ENCODE results near the gene DCXR.

The DCXR gene

DNA sequence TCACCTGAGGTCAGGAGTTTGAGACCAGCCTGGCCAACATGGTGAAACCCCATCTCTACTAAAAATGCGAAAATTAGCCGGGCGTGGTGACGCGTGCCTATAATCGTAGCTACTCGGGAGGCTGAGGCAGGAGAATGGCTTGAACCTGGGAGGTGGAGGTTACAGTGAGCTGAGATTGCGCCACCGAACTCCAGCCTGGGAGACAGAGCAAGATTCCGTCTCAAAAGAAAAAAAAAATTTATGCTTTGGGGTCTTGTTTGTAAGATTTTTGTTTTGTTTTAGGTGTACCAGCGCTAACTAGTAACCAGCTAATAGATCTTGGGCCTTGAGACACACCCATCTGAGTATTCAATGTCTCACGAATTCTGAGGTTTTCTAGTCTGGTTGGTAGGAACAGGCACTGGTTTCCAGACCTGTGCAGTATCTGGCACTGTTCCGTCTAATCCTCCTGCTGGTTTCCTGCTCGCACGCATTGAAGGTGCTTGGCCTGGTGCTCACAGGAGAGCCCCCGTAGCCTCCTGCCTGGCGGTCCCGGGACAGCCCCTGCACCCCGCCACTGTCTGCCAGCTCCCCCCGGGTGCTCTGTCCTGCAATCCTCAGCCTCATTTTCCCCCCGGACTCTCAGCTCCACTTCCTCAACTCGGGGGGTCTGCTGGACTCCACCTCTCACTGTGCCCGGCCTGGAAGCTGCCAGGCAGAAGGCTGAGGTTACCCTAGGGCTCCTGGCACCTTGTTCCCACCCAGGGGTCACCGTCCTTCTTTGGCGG is 38.7 kb upstream of the DCXR start:
- Histone ChIP-seq H4K20me1 (ENCODE audit: insufficient read depth, low read length) (no peaks in the 10 kb centered on the region), H3K9me2 (ENCODE audit: low read depth, low read length) (no peaks in the 10 kb centered on the region), H3K27me3 (ENCODE audit: insufficient read depth, low read length) (peaks cover 4% of the 10 kb centered on the region; the same call in 1 of the 2 replicates), H2AFZ (ENCODE audit: low read length) (no peak overlapping the region), H3K4me1 (ENCODE audit: insufficient read depth, low read length, severe bottlenecking) (no peaks in the 10 kb centered on the region), H3K9ac (ENCODE audit: low read length) (no peak overlapping the region), H3K36me3 (ENCODE audit: insufficient read depth, low read length) (peaks cover 46% of the 10 kb centered on the region), H3K9me3 (ENCODE audit: low read length) (no peaks in the 10 kb centered on the region), H3F3A (ENCODE audit: insufficient read depth, low read length) (peaks cover 3% of the 10 kb centered on the region; the same call in 1 of the 2 replicates), H3K4me2 (ENCODE audit: low read length) (no peak overlapping the region), H3K4me3 (ENCODE audit: low read depth, low read length, poor library complexity, severe bottlenecking) (no peak overlapping the region), H3K79me2 (ENCODE audit: insufficient read depth, low read length) (no peaks in the 10 kb centered on the region), H3K27ac (ENCODE audit: low read depth, low read length, poor library complexity, severe bottlenecking) (no peak overlapping the region)
- TF ChIP-seq, protein P1, sequence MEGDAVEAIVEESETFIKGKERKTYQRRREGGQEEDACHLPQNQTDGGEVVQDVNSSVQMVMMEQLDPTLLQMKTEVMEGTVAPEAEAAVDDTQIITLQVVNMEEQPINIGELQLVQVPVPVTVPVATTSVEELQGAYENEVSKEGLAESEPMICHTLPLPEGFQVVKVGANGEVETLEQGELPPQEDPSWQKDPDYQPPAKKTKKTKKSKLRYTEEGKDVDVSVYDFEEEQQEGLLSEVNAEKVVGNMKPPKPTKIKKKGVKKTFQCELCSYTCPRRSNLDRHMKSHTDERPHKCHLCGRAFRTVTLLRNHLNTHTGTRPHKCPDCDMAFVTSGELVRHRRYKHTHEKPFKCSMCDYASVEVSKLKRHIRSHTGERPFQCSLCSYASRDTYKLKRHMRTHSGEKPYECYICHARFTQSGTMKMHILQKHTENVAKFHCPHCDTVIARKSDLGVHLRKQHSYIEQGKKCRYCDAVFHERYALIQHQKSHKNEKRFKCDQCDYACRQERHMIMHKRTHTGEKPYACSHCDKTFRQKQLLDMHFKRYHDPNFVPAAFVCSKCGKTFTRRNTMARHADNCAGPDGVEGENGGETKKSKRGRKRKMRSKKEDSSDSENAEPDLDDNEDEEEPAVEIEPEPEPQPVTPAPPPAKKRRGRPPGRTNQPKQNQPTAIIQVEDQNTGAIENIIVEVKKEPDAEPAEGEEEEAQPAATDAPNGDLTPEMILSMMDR (IDR thresholded peaks at IDR 0.05; ENCODE audit: low read length) = no peak
- TF ChIP-seq EZH2 (IDR thresholded peaks at IDR 0.05; ENCODE audit: borderline replicate concordance, low read length) = no peak

DNA sequence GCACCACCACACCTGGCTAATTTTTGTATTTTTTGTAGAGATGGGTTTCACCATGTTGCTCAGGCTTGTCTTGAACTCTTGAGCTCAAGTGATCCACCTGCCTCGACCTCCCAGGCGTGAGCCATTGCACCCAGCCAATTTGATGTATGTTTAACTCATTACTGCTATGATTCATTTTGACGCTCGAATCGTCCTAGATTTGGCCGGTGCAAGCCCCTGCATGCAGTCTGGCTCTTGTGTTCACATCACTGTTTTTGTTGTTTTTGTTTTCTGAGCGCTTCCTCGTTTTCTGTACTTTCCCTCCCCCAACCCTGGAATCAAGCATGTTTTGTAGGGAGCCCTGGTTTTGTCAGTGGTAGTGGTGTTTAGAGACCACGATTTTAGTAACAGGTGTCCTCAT is 35.9 kb upstream of the DCXR start:
- no peak overlapping the region for H3K4me3 ChIP-seq (ENCODE audit: low read depth, low read length, poor library complexity, severe bottlenecking)
- peaks cover 3% of the 10 kb centered on the region; the same call in 1 of the 2 replicates for H3F3A ChIP-seq (ENCODE audit: insufficient read depth, low read length)
- no peaks in the 10 kb centered on the region for H3K9me3 ChIP-seq (ENCODE audit: low read length)
- H3K27me3 ChIP-seq (ENCODE audit: insufficient read depth, low read length) = peaks cover 4% of the 10 kb centered on the region; the same call in 1 of the 2 replicates
- peaks cover 20% of the 10 kb centered on the region for H3K36me3 ChIP-seq (ENCODE audit: insufficient read depth, low read length)
- H3K9me2 ChIP-seq (ENCODE audit: low read depth, low read length) = no peaks in the 10 kb centered on the region
- no peak overlapping the region for H2AFZ ChIP-seq (ENCODE audit: low read length)
- no peaks in the 10 kb centered on the region for H3K79me2 ChIP-seq (ENCODE audit: insufficient read depth, low read length)
- H4K20me1 ChIP-seq (ENCODE audit: insufficient read depth, low read length) = no peaks in the 10 kb centered on the region
- no peak for TF ChIP-seq EZH2 (IDR thresholded peaks at IDR 0.05; ENCODE audit: borderline replicate concordance, low read length)
- TF ChIP-seq, protein P1 (IDR thresholded peaks at IDR 0.05; ENCODE audit: low read length) = no peak
- H3K27ac ChIP-seq (ENCODE audit: low read depth, low read length, poor library complexity, severe bottlenecking) = no peak overlapping the region
- no peaks in the 10 kb centered on the region for H3K4me1 ChIP-seq (ENCODE audit: insufficient read depth, low read length, severe bottlenecking)
- H3K9ac ChIP-seq (ENCODE audit: low read length) = no peak overlapping the region
- no peak overlapping the region for H3K4me2 ChIP-seq (ENCODE audit: low read length)

DNA sequence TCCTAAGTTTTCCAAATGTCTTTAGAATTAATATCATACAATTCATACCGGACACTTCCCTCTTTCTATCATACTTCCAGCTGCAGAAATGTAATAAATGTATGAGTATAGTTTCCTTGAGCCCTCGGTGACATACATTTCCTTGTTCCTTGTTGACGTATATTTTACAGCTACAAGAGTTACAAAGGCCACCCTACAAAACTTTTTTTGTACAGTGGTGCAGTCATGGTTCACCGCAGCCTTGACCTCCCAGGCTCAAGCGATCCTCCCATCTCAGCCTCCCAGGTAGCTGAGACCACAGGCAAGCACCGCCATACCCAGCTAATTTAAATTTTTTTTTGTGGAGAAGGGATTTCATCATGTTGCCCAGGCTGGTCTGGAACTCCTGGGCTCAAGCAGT is 35.3 kb upstream of the DCXR start:
- Histone ChIP-seq H3K4me1 (ENCODE audit: insufficient read depth, low read length, severe bottlenecking) (no peaks in the 10 kb centered on the region), H3K9ac (ENCODE audit: low read length) (no peak overlapping the region), H3K9me2 (ENCODE audit: low read depth, low read length) (no peaks in the 10 kb centered on the region), H3K36me3 (ENCODE audit: insufficient read depth, low read length) (peaks cover 14% of the 10 kb centered on the region), H3K4me3 (ENCODE audit: low read depth, low read length, poor library complexity, severe bottlenecking) (no peak overlapping the region), H3F3A (ENCODE audit: insufficient read depth, low read length) (peaks cover 3% of the 10 kb centered on the region; the same call in 1 of the 2 replicates), H3K79me2 (ENCODE audit: insufficient read depth, low read length) (no peaks in the 10 kb centered on the region), H2AFZ (ENCODE audit: low read length) (no peak overlapping the region), H3K9me3 (ENCODE audit: low read length) (no peaks in the 10 kb centered on the region), H3K4me2 (ENCODE audit: low read length) (no peak overlapping the region), H3K27ac (ENCODE audit: low read depth, low read length, poor library complexity, severe bottlenecking) (no peak overlapping the region), H3K27me3 (ENCODE audit: insufficient read depth, low read length) (peaks cover 4% of the 10 kb centered on the region; the same call in 1 of the 2 replicates), H4K20me1 (ENCODE audit: insufficient read depth, low read length) (no peaks in the 10 kb centered on the region)
- TF ChIP-seq, protein P1 (IDR thresholded peaks at IDR 0.05; ENCODE audit: low read length) = no peak
- no peak for TF ChIP-seq EZH2 (IDR thresholded peaks at IDR 0.05; ENCODE audit: borderline replicate concordance, low read length)

Measured in OCI-LY1 (cell line).